Measurements from ENCODE around the gene TLE4.

DNA sequence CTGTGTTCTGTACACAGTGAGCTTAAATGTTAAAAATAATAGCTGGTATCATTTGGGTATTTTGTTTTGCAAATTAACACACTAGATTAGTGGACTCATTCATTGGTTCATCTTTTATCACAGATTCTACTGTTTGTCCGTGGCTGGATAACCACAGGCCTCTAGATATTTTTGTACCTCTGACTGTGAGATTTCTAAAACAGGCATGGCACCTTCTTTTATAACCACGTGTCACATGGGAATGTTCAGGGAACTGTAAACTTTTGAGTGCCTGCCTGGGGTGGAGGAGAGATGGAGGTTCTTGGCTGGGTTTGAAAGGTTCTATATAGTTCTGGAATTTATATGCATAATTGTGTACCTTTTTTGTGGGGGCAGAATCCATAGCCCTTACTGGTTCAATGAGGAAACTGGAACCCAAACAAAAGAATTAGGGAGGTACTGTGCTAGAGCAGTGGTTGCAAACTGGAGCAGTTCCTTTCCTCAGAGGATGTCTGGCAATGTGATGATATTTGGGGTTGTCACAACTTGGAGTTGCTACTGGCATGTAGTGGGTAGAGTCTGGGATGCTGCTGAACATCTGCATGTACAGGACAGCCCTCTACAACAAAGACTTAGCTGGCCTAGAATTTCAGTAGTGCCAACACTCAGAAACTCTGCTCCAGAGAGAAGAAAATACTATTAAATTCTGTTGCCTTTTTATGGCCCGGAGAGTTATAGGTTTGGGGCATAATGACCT lies 16.9 kb downstream of the TLE4 start:
- TF ChIP-seq, protein P1, sequence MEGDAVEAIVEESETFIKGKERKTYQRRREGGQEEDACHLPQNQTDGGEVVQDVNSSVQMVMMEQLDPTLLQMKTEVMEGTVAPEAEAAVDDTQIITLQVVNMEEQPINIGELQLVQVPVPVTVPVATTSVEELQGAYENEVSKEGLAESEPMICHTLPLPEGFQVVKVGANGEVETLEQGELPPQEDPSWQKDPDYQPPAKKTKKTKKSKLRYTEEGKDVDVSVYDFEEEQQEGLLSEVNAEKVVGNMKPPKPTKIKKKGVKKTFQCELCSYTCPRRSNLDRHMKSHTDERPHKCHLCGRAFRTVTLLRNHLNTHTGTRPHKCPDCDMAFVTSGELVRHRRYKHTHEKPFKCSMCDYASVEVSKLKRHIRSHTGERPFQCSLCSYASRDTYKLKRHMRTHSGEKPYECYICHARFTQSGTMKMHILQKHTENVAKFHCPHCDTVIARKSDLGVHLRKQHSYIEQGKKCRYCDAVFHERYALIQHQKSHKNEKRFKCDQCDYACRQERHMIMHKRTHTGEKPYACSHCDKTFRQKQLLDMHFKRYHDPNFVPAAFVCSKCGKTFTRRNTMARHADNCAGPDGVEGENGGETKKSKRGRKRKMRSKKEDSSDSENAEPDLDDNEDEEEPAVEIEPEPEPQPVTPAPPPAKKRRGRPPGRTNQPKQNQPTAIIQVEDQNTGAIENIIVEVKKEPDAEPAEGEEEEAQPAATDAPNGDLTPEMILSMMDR (IDR thresholded peaks at IDR 0.05): no peak
- TF ChIP-seq POLR2A (IDR thresholded peaks at IDR 0.05): no peak
